Measurements from ENCODE around the gene TPK1.

The TPK1 gene

GRCh38 chr7:144477348-144477747, 358.5 kb downstream of the TPK1 start:
- H3K79me1 ChIP-seq (ENCODE audit: low read length): no peaks in the 10 kb centered on the region
- H3K9ac ChIP-seq (ENCODE audit: low read length): no peak overlapping the region
- H3K4me1 ChIP-seq (ENCODE audit: control insufficient read depth, low read depth, low read length): no peaks in the 10 kb centered on the region
- no CpG with 5 or more reads among the region's 1 CpG for WGBS (ENCODE audit: extremely low coverage, insufficient coverage, low lambda C conversion rate)
- no peaks in the 10 kb centered on the region for H3K79me2 ChIP-seq (ENCODE audit: control insufficient read depth, insufficient read depth, low read length)
- H3K56ac ChIP-seq (ENCODE audit: low read length): no peak overlapping the region
- H3K18ac ChIP-seq (ENCODE audit: low read length): no peak overlapping the region
- H3K23ac ChIP-seq (ENCODE audit: low read length): no peak overlapping the region
- H3K4ac ChIP-seq (ENCODE audit: low read depth, low read length): no peak overlapping the region
- H2BK120ac ChIP-seq (ENCODE audit: low read depth, low read length): no peak overlapping the region
- DNase-seq: no peak
- H2BK5ac ChIP-seq (ENCODE audit: low read length): no peak overlapping the region
- H3K4me2 ChIP-seq (ENCODE audit: low read length): no peak overlapping the region
- H2BK15ac ChIP-seq (replicated peaks; ENCODE audit: low read depth): no peak overlapping the region
- H3K4me3 ChIP-seq (ENCODE audit: low read length): no peak overlapping the region
- H3K27me3 ChIP-seq (ENCODE audit: insufficient read depth, low read length, poor library complexity): no peaks in the 10 kb centered on the region
- no peak overlapping the region for H2AK5ac ChIP-seq (ENCODE audit: low read length)
- H3K27ac ChIP-seq (ENCODE audit: low read depth, low read length): no peak overlapping the region
- no peak overlapping the region for H4K8ac ChIP-seq (ENCODE audit: low read depth, low read length)
- H3K36me3 ChIP-seq (ENCODE audit: control insufficient read depth, insufficient read depth, low read length): no peaks in the 10 kb centered on the region
- no peak overlapping the region for H4K5ac ChIP-seq (ENCODE audit: low read length)

- Histone ChIP-seq H3K79me2 (ENCODE audit: control insufficient read depth, insufficient read depth, low read length) (no peaks in the 10 kb centered on the region), H2BK120ac (ENCODE audit: low read depth, low read length) (no peak overlapping the region), H3K4me2 (ENCODE audit: low read length) (no peak overlapping the region), H3K27ac (ENCODE audit: low read depth, low read length) (no peak overlapping the region), H4K5ac (ENCODE audit: low read length) (no peak overlapping the region), H3K4ac (ENCODE audit: low read depth, low read length) (no peak overlapping the region), H3K23ac (ENCODE audit: low read length) (no peak overlapping the region), H3K9ac (ENCODE audit: low read length) (no peak overlapping the region), H3K18ac (ENCODE audit: low read length) (no peak overlapping the region), H3K36me3 (ENCODE audit: control insufficient read depth, insufficient read depth, low read length) (no peaks in the 10 kb centered on the region), H3K4me1 (ENCODE audit: control insufficient read depth, low read depth, low read length) (no peaks in the 10 kb centered on the region), H2BK5ac (ENCODE audit: low read length) (no peak overlapping the region), H2BK15ac (replicated peaks; ENCODE audit: low read depth) (no peak overlapping the region), H3K79me1 (ENCODE audit: low read length) (no peaks in the 10 kb centered on the region), H4K8ac (ENCODE audit: low read depth, low read length) (no peak overlapping the region), H3K56ac (ENCODE audit: low read length) (no peak overlapping the region), H2AK5ac (ENCODE audit: low read length) (no peak overlapping the region), H3K27me3 (ENCODE audit: insufficient read depth, low read length, poor library complexity) (no peaks in the 10 kb centered on the region), H3K4me3 (ENCODE audit: low read length) (no peak overlapping the region)
- no CpG with 5 or more reads among the region's 2 CpGs for WGBS (ENCODE audit: extremely low coverage, insufficient coverage, low lambda C conversion rate)
- DNase-seq: no peak
Observed at GRCh38 chr7:144474800-144475615, 360.8 kb downstream of the TPK1 start.

- WGBS (ENCODE audit: extremely low coverage, insufficient coverage, low lambda C conversion rate): no CpG with 5 or more reads among the region's 1 CpG
- Histone ChIP-seq H3K36me3 (ENCODE audit: control insufficient read depth, insufficient read depth, low read length) (no peaks in the 10 kb centered on the region), H3K9ac (ENCODE audit: low read length) (no peak overlapping the region)
Observed at GRCh38 chr7:144474363-144474762, 361.5 kb downstream of the TPK1 start.

GRCh38 chr7:144473908-144474307, 361.9 kb downstream of the TPK1 start:
- Histone ChIP-seq H3K36me3 (ENCODE audit: control insufficient read depth, insufficient read depth, low read length) (no peaks in the 10 kb centered on the region), H3K79me1 (ENCODE audit: low read length) (no peaks in the 10 kb centered on the region), H3K23ac (ENCODE audit: low read length) (no peak overlapping the region), H3K27me3 (ENCODE audit: insufficient read depth, low read length, poor library complexity) (no peaks in the 10 kb centered on the region), H2BK15ac (replicated peaks; ENCODE audit: low read depth) (no peak overlapping the region), H3K9ac (ENCODE audit: low read length) (no peak overlapping the region), H3K18ac (ENCODE audit: low read length) (no peak overlapping the region), H3K27ac (ENCODE audit: low read depth, low read length) (no peak overlapping the region), H4K8ac (ENCODE audit: low read depth, low read length) (no peak overlapping the region), H3K79me2 (ENCODE audit: control insufficient read depth, insufficient read depth, low read length) (no peaks in the 10 kb centered on the region), H3K4me1 (ENCODE audit: control insufficient read depth, low read depth, low read length) (no peaks in the 10 kb centered on the region), H4K5ac (ENCODE audit: low read length) (no peak overlapping the region), H3K4me2 (ENCODE audit: low read length) (no peak overlapping the region), H2BK120ac (ENCODE audit: low read depth, low read length) (no peak overlapping the region), H2AK5ac (ENCODE audit: low read length) (no peak overlapping the region), H3K4me3 (ENCODE audit: low read length) (no peak overlapping the region), H2BK5ac (ENCODE audit: low read length) (no peak overlapping the region), H3K4ac (ENCODE audit: low read depth, low read length) (no peak overlapping the region), H3K56ac (ENCODE audit: low read length) (no peak overlapping the region)
- WGBS (ENCODE audit: extremely low coverage, insufficient coverage, low lambda C conversion rate): no CpG with 5 or more reads among the region's 1 CpG
- no peak for DNase-seq

More at GRCh38 chr7:144474363-144474762, 361.5 kb downstream of the TPK1 start:
- Histone ChIP-seq H3K4me2 (ENCODE audit: low read length) (no peak overlapping the region), H2BK120ac (ENCODE audit: low read depth, low read length) (no peak overlapping the region), H2BK15ac (replicated peaks; ENCODE audit: low read depth) (no peak overlapping the region), H3K4me3 (ENCODE audit: low read length) (no peak overlapping the region), H3K4me1 (ENCODE audit: control insufficient read depth, low read depth, low read length) (no peaks in the 10 kb centered on the region), H3K79me2 (ENCODE audit: control insufficient read depth, insufficient read depth, low read length) (no peaks in the 10 kb centered on the region), H3K4ac (ENCODE audit: low read depth, low read length) (no peak overlapping the region), H3K79me1 (ENCODE audit: low read length) (no peaks in the 10 kb centered on the region), H4K5ac (ENCODE audit: low read length) (no peak overlapping the region), H4K8ac (ENCODE audit: low read depth, low read length) (no peak overlapping the region), H3K18ac (ENCODE audit: low read length) (no peak overlapping the region), H3K23ac (ENCODE audit: low read length) (no peak overlapping the region), H3K27me3 (ENCODE audit: insufficient read depth, low read length, poor library complexity) (no peaks in the 10 kb centered on the region), H3K27ac (ENCODE audit: low read depth, low read length) (no peak overlapping the region), H2BK5ac (ENCODE audit: low read length) (no peak overlapping the region), H3K56ac (ENCODE audit: low read length) (no peak overlapping the region), H2AK5ac (ENCODE audit: low read length) (no peak overlapping the region)
- DNase-seq: no peak

GRCh38 chr7:144470078-144470477, 365.8 kb downstream of the TPK1 start:
- no peak overlapping the region for H3K4me2 ChIP-seq (ENCODE audit: low read length)
- H3K9ac ChIP-seq (ENCODE audit: low read length): no peak overlapping the region
- no peaks in the 10 kb centered on the region for H3K4me1 ChIP-seq (ENCODE audit: control insufficient read depth, low read depth, low read length)
- no peaks in the 10 kb centered on the region for H3K79me2 ChIP-seq (ENCODE audit: control insufficient read depth, insufficient read depth, low read length)
- no peak overlapping the region for H4K5ac ChIP-seq (ENCODE audit: low read length)
- DNase-seq: no peak
- no peak overlapping the region for H2BK15ac ChIP-seq (replicated peaks; ENCODE audit: low read depth)
- H2AK5ac ChIP-seq (ENCODE audit: low read length): no peak overlapping the region
- H3K56ac ChIP-seq (ENCODE audit: low read length): no peak overlapping the region
- H3K27ac ChIP-seq (ENCODE audit: low read depth, low read length): no peak overlapping the region
- H3K18ac ChIP-seq (ENCODE audit: low read length): no peak overlapping the region
- H3K4me3 ChIP-seq (ENCODE audit: low read length): no peak overlapping the region
- H3K36me3 ChIP-seq (ENCODE audit: control insufficient read depth, insufficient read depth, low read length): no peaks in the 10 kb centered on the region
- no peak overlapping the region for H3K4ac ChIP-seq (ENCODE audit: low read depth, low read length)
- no peak overlapping the region for H2BK120ac ChIP-seq (ENCODE audit: low read depth, low read length)
- H3K27me3 ChIP-seq (ENCODE audit: insufficient read depth, low read length, poor library complexity): no peaks in the 10 kb centered on the region
- H4K8ac ChIP-seq (ENCODE audit: low read depth, low read length): no peak overlapping the region
- no peak overlapping the region for H2BK5ac ChIP-seq (ENCODE audit: low read length)
- no peaks in the 10 kb centered on the region for H3K79me1 ChIP-seq (ENCODE audit: low read length)
- H3K23ac ChIP-seq (ENCODE audit: low read length): no peak overlapping the region

All from mesendoderm (in vitro differentiated cells).